Endothelial cell of umbilical vein (primary cell): ENCODE data around the gene DNAJC19. TPM values are rescaled to one million over a fixed set of nuclear protein-coding genes. Genes with fewer than 3 reads are reported as not detected.

ENCODE experiments used
- BruUV-seq: library from RNA; stranded (reverse); fragments of 400-500 nt; replicated peaks from 2 replicates; lab custom pipeline; 2021; lab: Mats Ljungman, UMichigan
- CTCF ChIA-PET: fragments of 300-600, 350-600 bp; sonication (Branson Sonifier 250); formaldehyde crosslinking; loops from one replicate; lab custom pipeline; 2021; ENCODE audit warnings: antibody characterized with exemption, inconsistent platforms; lab: Charles Lee
- POLR2A ChIA-PET: fragments of 300-600, 350-600 bp; sonication (Branson Sonifier 250); formaldehyde crosslinking; loops from one replicate; lab custom pipeline; 2021; ENCODE audit warnings: antibody characterized with exemption, inconsistent platforms; lab: Charles Lee
- DNase-seq: peaks from one replicate; pipeline ENCODE4 v3.0.0-alpha.2; 2011; ENCODE audit warnings: low read depth, low spot score
- FAIRE-seq: peaks from 2 replicates; lab custom pipeline; 2011; peaks lifted over from hg19 to GRCh38; lab: Jason Lieb, UNC
- H2AFZ ChIP-seq: 2 replicates; pipeline ENCODE4 v1.6.0; 2012; ENCODE audit warnings: low read depth, low read length, control low read depth, inconsistent platforms
- H3K27ac ChIP-seq: 2 replicates; pipeline ENCODE4 v1.5.1; 2011; ENCODE audit warnings: low read depth, mild to moderate bottlenecking, control low read depth, low read length, moderate library complexity; ENCODE audit not compliant: insufficient read depth
- H3K27me3 ChIP-seq, 2 experiments: 2 replicates each; pipeline versions ENCODE4 v1.6.0 to v1.6.1; 2011; ENCODE audit warnings: low read length in 2 of 2, mixed read lengths in 1 of 2; ENCODE audit not compliant: control insufficient read depth in 2 of 2, insufficient read depth in 2 of 2
- H3K36me3 ChIP-seq, 2 experiments: 2 replicates in 1 of 2; 3 replicates in 1 of 2; pipeline ENCODE4 v1.5.1; 2011; ENCODE audit warnings: low read length in 2 of 2, mild to moderate bottlenecking in 1 of 2, moderate library complexity in 1 of 2; ENCODE audit not compliant: control insufficient read depth in 2 of 2, insufficient read depth in 2 of 2; ENCODE audit errors: extremely low read depth in 1 of 2
- H3K4me1 ChIP-seq: 3 replicates; pipeline ENCODE4 v1.5.1; 2011; ENCODE audit warnings: mild to moderate bottlenecking, low read length; ENCODE audit not compliant: control insufficient read depth, insufficient read depth; ENCODE audit errors: extremely low read depth
- H3K4me2 ChIP-seq: 2 replicates; pipeline ENCODE4 v1.6.1; 2011; ENCODE audit warnings: low read length, control low read depth, mixed read lengths; ENCODE audit not compliant: insufficient read depth
- H3K4me3 ChIP-seq, 3 experiments: fragments of 200-600 bp in 1 of 3; sonication (generic), shearing (Covaris generic) in 1 of 3; replicated peaks in 1 of 3; 2 replicates each; pipeline ENCODE4 v1.5.1; 2011 to 2016; ENCODE audit warnings: control low read depth in 3 of 3, low read length in 3 of 3, mild to moderate bottlenecking in 2 of 3, inconsistent platforms in 1 of 3, low read depth in 1 of 3, moderate library complexity in 1 of 3; ENCODE audit not compliant: insufficient read depth in 1 of 3
- H3K79me2 ChIP-seq: 2 replicates; pipeline ENCODE4 v1.6.0; 2012; ENCODE audit warnings: low read length, inconsistent platforms; ENCODE audit not compliant: control insufficient read depth, insufficient read depth
- H3K9ac ChIP-seq: replicated peaks from 2 replicates; pipeline ENCODE3; 2011; ENCODE audit warnings: low read length, control low read depth; ENCODE audit not compliant: insufficient read depth; ENCODE audit errors: extremely low read depth
- H3K9me1 ChIP-seq: replicated peaks from 3 replicates; pipeline ENCODE4 v1.6.0; 2011; ENCODE audit warnings: mild to moderate bottlenecking, low read length; ENCODE audit not compliant: control insufficient read depth, insufficient read depth; ENCODE audit errors: extremely low read depth
- H3K9me3 ChIP-seq: replicated peaks from 2 replicates; pipeline ENCODE4 v1.5.1; 2012; ENCODE audit warnings: low read length, inconsistent platforms; ENCODE audit not compliant: control insufficient read depth, insufficient read depth
- H4K20me1 ChIP-seq: replicated peaks from 2 replicates; pipeline ENCODE3; 2011; ENCODE audit warnings: mild to moderate bottlenecking, low read length; ENCODE audit not compliant: control insufficient read depth, insufficient read depth; ENCODE audit errors: extremely low read depth
- EZH2 ChIP-seq: IDR thresholded peaks from 2 replicates; pipeline ENCODE4 v1.6.1; 2012; ENCODE audit warnings: borderline replicate concordance, low read depth, mild to moderate bottlenecking, moderate library complexity, low read length, inconsistent platforms; ENCODE audit not compliant: severe bottlenecking
- FOS ChIP-seq: IDR thresholded peaks from 2 replicates; pipeline ENCODE4 v1.6.1; 2011; ENCODE audit warnings: mild to moderate bottlenecking, low read length, moderate library complexity, borderline replicate concordance; ENCODE audit not compliant: insufficient read depth
- GATA2 ChIP-seq: IDR thresholded peaks from 2 replicates; pipeline ENCODE4 v1.7.0; 2011; ENCODE audit warnings: low read depth, mild to moderate bottlenecking, moderate library complexity, mixed read lengths, low read length; ENCODE audit not compliant: insufficient read length, insufficient read depth
- JUN ChIP-seq: IDR thresholded peaks from 2 replicates; pipeline ENCODE4 v1.6.1; 2011; ENCODE audit warnings: borderline replicate concordance, low read depth; ENCODE audit not compliant: insufficient read length, insufficient read depth
- MAX ChIP-seq: IDR thresholded peaks from 2 replicates; pipeline ENCODE4 v1.6.1; 2011; ENCODE audit not compliant: insufficient read depth, insufficient read length
- MYC ChIP-seq: IDR thresholded peaks from one replicate; pipeline ENCODE4 v1.6.1; 2011; ENCODE audit warnings: mild to moderate bottlenecking, low read depth, low read length
- POLR2A ChIP-seq: IDR thresholded peaks from 2 replicates; pipeline ENCODE4 v1.6.1; 2012; ENCODE audit warnings: low read depth, mild to moderate bottlenecking, control low read depth, low read length
- POLR2AphosphoS5 ChIP-seq: IDR thresholded peaks from 2 replicates; pipeline ENCODE4 v1.6.1; 2012; ENCODE audit warnings: low read depth, mild to moderate bottlenecking, control low read depth, low read length, moderate library complexity; ENCODE audit not compliant: insufficient read depth
- dilution Hi-C: fragments of 300-500 bp; cut with MboI; formaldehyde crosslinking; loops from one replicate; pipeline ENCODE4 v1.15.0; 2019; ENCODE audit warnings: low sequenced_read_pairs; ENCODE audit not compliant: extremely low pct_ligation_motif_present
- intact Hi-C: fragments of 100-400 bp; cut with micrococcal nuclease; formaldehyde crosslinking; loops from one replicate; pipeline ENCODE4 v1.10.0; 2022
- polyA plus RNA-seq, 4 experiments: library from polyadenylated mRNA; depleted of rRNA in 3 of 4; stranded (reverse) in 3 of 4; unstranded in 1 of 4; fragments of >200 nt; gene quantifications; 2 replicates each; pipeline versions ENCODE4 v1.2.1 to v1.2.3, GENCODE V29; 2011 to 2012; ENCODE audit warnings: missing spikeins in 1 of 4
- total RNA-seq: library from RNA; stranded (reverse); gene quantifications from 2 replicates; pipeline ENCODE4 v1.2.3, GENCODE V29; 2021
- TF ChIP-seq, protein P1 (sequence below), 2 donors: IDR thresholded peaks; 1 replicate in 1 of 2; 2 replicates in 1 of 2; pipeline ENCODE4 v1.5.1; 2011; ENCODE audit warnings: low read length in 2 of 2, mild to moderate bottlenecking in 2 of 2, moderate library complexity in 2 of 2, control low read depth in 1 of 2, inconsistent platforms in 1 of 2, low read depth in 1 of 2; ENCODE audit not compliant: insufficient read depth in 1 of 2; ENCODE audit errors: extremely low read depth in 1 of 2

Gene DNAJC19
- total and polyA plus RNA-seq, 2 donors (not counting 3 experiments of a cell fraction or from before 2014, with no cell fraction given) = 32.6 to 50.6 TPM

- H4K20me1 ChIP-seq = no peaks in the 10 kb centered on the region
- H3K27me3 ChIP-seq = peaks cover 2 to 5% of the 10 kb centered on the region in 2 experiments
- DNase-seq (no peak), FAIRE-seq (no peak)
- dilution Hi-C loops = no loop called here
- peaks cover 4% of the 10 kb centered on the region for H3K79me2 ChIP-seq
- peak overlapping the region; percentile 84 for H2AFZ ChIP-seq
- no peak overlapping the region for H3K27ac ChIP-seq
- H3K9me3 ChIP-seq = no peaks in the 10 kb centered on the region
- TF ChIP-seq POLR2A (no peak), JUN (no peak), FOS (no peak), MAX (no peak), EZH2 (no peak), POLR2AphosphoS5 (no peak), GATA2 (no peak), MYC (no peak)
- TF ChIP-seq, protein P1, sequence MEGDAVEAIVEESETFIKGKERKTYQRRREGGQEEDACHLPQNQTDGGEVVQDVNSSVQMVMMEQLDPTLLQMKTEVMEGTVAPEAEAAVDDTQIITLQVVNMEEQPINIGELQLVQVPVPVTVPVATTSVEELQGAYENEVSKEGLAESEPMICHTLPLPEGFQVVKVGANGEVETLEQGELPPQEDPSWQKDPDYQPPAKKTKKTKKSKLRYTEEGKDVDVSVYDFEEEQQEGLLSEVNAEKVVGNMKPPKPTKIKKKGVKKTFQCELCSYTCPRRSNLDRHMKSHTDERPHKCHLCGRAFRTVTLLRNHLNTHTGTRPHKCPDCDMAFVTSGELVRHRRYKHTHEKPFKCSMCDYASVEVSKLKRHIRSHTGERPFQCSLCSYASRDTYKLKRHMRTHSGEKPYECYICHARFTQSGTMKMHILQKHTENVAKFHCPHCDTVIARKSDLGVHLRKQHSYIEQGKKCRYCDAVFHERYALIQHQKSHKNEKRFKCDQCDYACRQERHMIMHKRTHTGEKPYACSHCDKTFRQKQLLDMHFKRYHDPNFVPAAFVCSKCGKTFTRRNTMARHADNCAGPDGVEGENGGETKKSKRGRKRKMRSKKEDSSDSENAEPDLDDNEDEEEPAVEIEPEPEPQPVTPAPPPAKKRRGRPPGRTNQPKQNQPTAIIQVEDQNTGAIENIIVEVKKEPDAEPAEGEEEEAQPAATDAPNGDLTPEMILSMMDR (IDR thresholded peaks at IDR 0.05; ENCODE audit: extremely low read depth in 1 of 2, insufficient read depth in 1 of 2, low read depth in 1 of 2, low read length in 2 of 2) = no peak
- no TSS peak for BruUV-seq
- H3K36me3 ChIP-seq = no peaks in the 10 kb centered on the region
- CTCF ChIA-PET = interaction anchor here (0.8 to 1.0 kb wide), 3 partner anchors 12 to 395 kb away, joined by 3 read pairs; no protein-coding TSS in a partner anchor
- POLR2A ChIA-PET = no interaction called here
- intact Hi-C loops = no loop called here
- peaks cover 6% of the 10 kb centered on the region for H3K4me1 ChIP-seq
- no peaks in the 10 kb centered on the region for H3K9me1 ChIP-seq
- peak overlapping the region; percentile 96 for H3K4me2 ChIP-seq
- H3K4me3 ChIP-seq = peak overlapping the region in 1 of 3 experiments; percentile 78
- H3K9ac ChIP-seq = peak overlapping the region; percentile 64
These were observed 969 bp upstream of the DNAJC19 start for GRCh38 chr3:180990505-180990904.
